ENCODE results near the gene MYOG. TPM values are rescaled to one million over a fixed set of nuclear protein-coding genes. Genes with fewer than 3 reads are reported as not detected.

Gene MYOG
- total RNA-seq, 2 experiments from 2014 or later: not detected

- Histone ChIP-seq H3K9me3 (ENCODE audit: low read length) (no peaks in the 10 kb centered on the region), H3K4me3 (ENCODE audit: low read depth, low read length, poor library complexity, severe bottlenecking) (no peak overlapping the region), H3K4me2 (ENCODE audit: low read length) (no peak overlapping the region), H2AFZ (ENCODE audit: low read length) (no peak overlapping the region), H3K4me1 (ENCODE audit: insufficient read depth, low read length, poor library complexity, severe bottlenecking) (peaks cover 8% of the 10 kb centered on the region), H3K27ac (ENCODE audit: low read depth, low read length, poor library complexity, severe bottlenecking) (no peak overlapping the region), H4K20me1 (ENCODE audit: insufficient read depth, low read length) (no peaks in the 10 kb centered on the region), H3K79me2 (ENCODE audit: insufficient read depth, low read depth, low read length) (no peaks in the 10 kb centered on the region), H3K36me3 (ENCODE audit: insufficient read depth, low read length) (no peaks in the 10 kb centered on the region), H3K9me2 (ENCODE audit: insufficient read depth, low read length) (no peaks in the 10 kb centered on the region)
- intact Hi-C loops (cut with micrococcal nuclease; ENCODE audit: unreplicated experiment): no loop called here
- ChIA-PET CTCF (ENCODE audit: unreplicated experiment) (interaction anchor here (0.5 to 2.2 kb wide), 6 partner anchors 19 to 197 kb away, joined by 3 to 9 read pairs (median 4); no protein-coding TSS in a partner anchor), POLR2A (interaction anchor here (0.7 kb wide), 1 partner anchor 757 kb away, joined by 3 read pairs; no protein-coding TSS in a partner anchor)
- no TSS peak for BruUV-seq (replicated peaks)
- DNase-seq (ENCODE audit: low spot score): no peak
- TF ChIP-seq CTCF (conservative IDR thresholded peaks at IDR 0.05; ENCODE audit: low read length) (no peak), EZH2phosphoT487 (IDR thresholded peaks at IDR 0.05; ENCODE audit: borderline replicate concordance, low read depth, low read length) (no peak)
Measured at GRCh38 chr1:203040513-203041275, 45.1 kb downstream of the MYOG start.

- no peak overlapping the region for H2AFZ ChIP-seq (ENCODE audit: low read length)
Measured at GRCh38 chr1:203039609-203040512, 46.0 kb downstream of the MYOG start.

More at GRCh38 chr1:203039609-203040512, 46.0 kb downstream of the MYOG start:
- no peaks in the 10 kb centered on the region for H3K79me2 ChIP-seq (ENCODE audit: insufficient read depth, low read depth, low read length)
- no peaks in the 10 kb centered on the region for H3K36me3 ChIP-seq (ENCODE audit: insufficient read depth, low read length)
- no peaks in the 10 kb centered on the region for H3K9me3 ChIP-seq (ENCODE audit: low read length)
- ChIA-PET CTCF (ENCODE audit: unreplicated experiment) (interaction anchor here (0.6 to 2.2 kb wide), 5 partner anchors 17 to 177 kb away, joined by 3 to 9 read pairs (median 4); no protein-coding TSS in a partner anchor), POLR2A (no interaction called here)
- TF ChIP-seq EZH2phosphoT487 (IDR thresholded peaks at IDR 0.05; ENCODE audit: borderline replicate concordance, low read depth, low read length): no peak
- peak; percentile 67 for TF ChIP-seq CTCF (conservative IDR thresholded peaks at IDR 0.05; ENCODE audit: low read length)
- peak; percentile 24 for DNase-seq (ENCODE audit: low spot score)
- no peak overlapping the region for H3K4me2 ChIP-seq (ENCODE audit: low read length)
- H3K4me3 ChIP-seq (ENCODE audit: low read depth, low read length, poor library complexity, severe bottlenecking): no peak overlapping the region
- no peak overlapping the region for H3K27ac ChIP-seq (ENCODE audit: low read depth, low read length, poor library complexity, severe bottlenecking)
- no TSS peak for BruUV-seq (replicated peaks)
- H3K9me2 ChIP-seq (ENCODE audit: insufficient read depth, low read length): no peaks in the 10 kb centered on the region
- peaks cover 8% of the 10 kb centered on the region for H3K4me1 ChIP-seq (ENCODE audit: insufficient read depth, low read length, poor library complexity, severe bottlenecking)
- intact Hi-C loops (cut with micrococcal nuclease; ENCODE audit: unreplicated experiment): loop anchor here (1.0 to 2.0 kb wide), 3 partner anchors 133 to 229 kb away; no protein-coding TSS in a partner anchor
- H4K20me1 ChIP-seq (ENCODE audit: insufficient read depth, low read length): no peaks in the 10 kb centered on the region
